Right ventricle myocardium superior (tissue), 1 donor: Measurements from ENCODE around the gene EXOC3L1. TPM values are rescaled to one million over a fixed set of nuclear protein-coding genes. Genes with fewer than 3 reads are reported as not detected.
A peak's percentile ranks its signal among the peaks of the same experiment; 100 is the strongest.

ENCODE experiments used
- ATAC-seq: fragments of 200-7000 bp; cut with Tn5 transposase; one replicate; pipeline ENCODE4 v1.9.1; 2020; ENCODE audit warnings: mild to moderate bottlenecking; ENCODE audit not compliant: poor library complexity
- DNase-seq: peaks from one replicate; pipeline ENCODE4 v3.0.0-alpha.2; 2020
- intact Hi-C: fragments of 100-400 bp; cut with DNase I; formaldehyde crosslinking; loops from one replicate; pipeline ENCODE4 v1.11.2; 2022
- total RNA-seq: library from RNA; stranded (reverse); fragmentation: NEBNext Ultra II Directional; extraction: Animal tissue kit (Norgen Biotek cat#: 25700); gene quantifications from one replicate; pipeline ENCODE4 v1.2.1, GENCODE V29; 2021
- donor health status: DM: no; HTN: yes; CAD: no; lungs with severe emphysema.

The EXOC3L1 gene
- total RNA-seq, 1 donor from 2014 or later, result 2.3 TPM

GRCh38 chr16:67200491-67200890 lies 10.6 kb upstream of the EXOC3L1 start:
- intact Hi-C loops, result no loop called here
- no peak for ATAC-seq
- no peak for DNase-seq

- no peak for DNase-seq
- intact Hi-C loops, result no loop called here
- peak; percentile 19 for ATAC-seq
Observed at GRCh38 chr16:67199808-67200198, 9.9 kb upstream of the EXOC3L1 start.

GRCh38 chr16:67199011-67199807 lies 9.3 kb upstream of the EXOC3L1 start, which contains the start of gene ELMO3:
TSS of gene ELMO3 (plus strand) at chr16:67199131. CDS start at chr16:67199327, 196 bp downstream.
- ATAC-seq, result peak; percentile 37

GRCh38 chr16:67198238-67198734 lies 8.3 kb upstream of the EXOC3L1 start:
- peak; percentile 47 for ATAC-seq
- DNase-seq, result peak; percentile 60
- intact Hi-C loops, result no loop called here

More at GRCh38 chr16:67199011-67199807, 9.3 kb upstream of the EXOC3L1 start, which contains the start of gene ELMO3:
- intact Hi-C loops, result no loop called here
- no peak for DNase-seq

- intact Hi-C loops, result no loop called here
- DNase-seq (no peak), ATAC-seq (no peak)
Observed at GRCh38 chr16:67197704-67198103, 7.8 kb upstream of the EXOC3L1 start.

GRCh38 chr16:67196881-67197280 lies 6.9 kb upstream of the EXOC3L1 start:
- DNase-seq, result no peak
- ATAC-seq, result no peak
- intact Hi-C loops, result no loop called here

- ATAC-seq (no peak), DNase-seq (no peak)
- intact Hi-C loops, result no loop called here
Observed at GRCh38 chr16:67195676-67196075, 5.7 kb upstream of the EXOC3L1 start.

- no peak for DNase-seq
- intact Hi-C loops, result no loop called here
- ATAC-seq, result no peak
Observed at GRCh38 chr16:67194260-67194659, 4.3 kb upstream of the EXOC3L1 start.

GRCh38 chr16:67193536-67193935 lies 3.6 kb upstream of the EXOC3L1 start:
- intact Hi-C loops, result no loop called here
- no peak for ATAC-seq
- no peak for DNase-seq

GRCh38 chr16:67192781-67193361 lies 2.9 kb upstream of the EXOC3L1 start:
- ATAC-seq (no peak), DNase-seq (no peak)
- intact Hi-C loops, result no loop called here

GRCh38 chr16:67191995-67192681 lies 2.2 kb upstream of the EXOC3L1 start, which contains the start of gene E2F4:
TSS of gene E2F4 (plus strand) at chr16:67192155. CDS start at chr16:67192228, 73 bp downstream.
- intact Hi-C loops, result loop anchor here (2.0 kb wide), 1 partner anchor 35 kb away; no protein-coding TSS in a partner anchor
- ATAC-seq, result peak; percentile 97
- DNase-seq, result peak; percentile 94

GRCh38 chr16:67191411-67191994 lies 1.6 kb upstream of the EXOC3L1 start:
- DNase-seq (no peak), ATAC-seq (no peak)
- intact Hi-C loops, result loop anchor here (2.0 kb wide), 1 partner anchor 35 kb away; no protein-coding TSS in a partner anchor

- no peak for ATAC-seq
- DNase-seq, result no peak
- intact Hi-C loops, result loop anchor here (2.0 kb wide), 1 partner anchor 34 kb away; no protein-coding TSS in a partner anchor
Observed at GRCh38 chr16:67190448-67191399, 788 bp upstream of the EXOC3L1 start.

- DNase-seq (no peak), ATAC-seq (no peak)
Observed at GRCh38 chr16:67188798-67189197, 1.1 kb downstream of the EXOC3L1 start.

GRCh38 chr16:67188323-67188722 lies 1.6 kb downstream of the EXOC3L1 start:
- no peak for DNase-seq

More at GRCh38 chr16:67188798-67189197, 1.1 kb downstream of the EXOC3L1 start:
- intact Hi-C loops, result no loop called here

GRCh38 chr16:67187175-67187890 lies 2.6 kb downstream of the EXOC3L1 start:
- DNase-seq, result no peak
- ATAC-seq, result no peak
- intact Hi-C loops, result no loop called here

More at GRCh38 chr16:67188323-67188722, 1.6 kb downstream of the EXOC3L1 start:
- intact Hi-C loops, result no loop called here
- no peak for ATAC-seq

GRCh38 chr16:67186550-67186950 lies 3.4 kb downstream of the EXOC3L1 start:
- no peak for DNase-seq
- ATAC-seq, result no peak
- intact Hi-C loops, result no loop called here
